ENCODE measurements around the gene TRIM16.
"Not testable (repeated sequence)": the region's sequence is repeated elsewhere in the genome, so short reads cannot be mapped to it uniquely, and the experiment has no call there.

The TRIM16 gene

GRCh38 chr17:15657868-15658267 is 26.2 kb downstream of the TRIM16 start:
- no peak for DNase-seq

GRCh38 chr17:15654886-15655561 is 29.1 kb downstream of the TRIM16 start:
- DNase-seq, result no peak

- DNase-seq, result not testable (repeated sequence)
Observed at GRCh38 chr17:15654401-15654800, 29.7 kb downstream of the TRIM16 start.

- DNase-seq, result no peak
Observed at GRCh38 chr17:15652960-15653359, 31.2 kb downstream of the TRIM16 start.

GRCh38 chr17:15651583-15652110 is 32.5 kb downstream of the TRIM16 start:
- peak; percentile 19 for DNase-seq

GRCh38 chr17:15650741-15651582 is 33.1 kb downstream of the TRIM16 start:
- DNase-seq, result no peak

- DNase-seq, result no peak
Observed at GRCh38 chr17:15649861-15650421, 34.2 kb downstream of the TRIM16 start.

GRCh38 chr17:15648386-15648785 is 35.7 kb downstream of the TRIM16 start:
- no peak for DNase-seq

- DNase-seq, result not testable (repeated sequence)
Observed at GRCh38 chr17:15645942-15646312, 38.2 kb downstream of the TRIM16 start.

- DNase-seq, result not testable (repeated sequence)
Observed at GRCh38 chr17:15645099-15645941, 38.8 kb downstream of the TRIM16 start.

- DNase-seq, result not testable (repeated sequence)
Observed at GRCh38 chr17:15642505-15643251, 41.4 kb downstream of the TRIM16 start.

GRCh38 chr17:15642014-15642413 is 42.1 kb downstream of the TRIM16 start:
- DNase-seq, result not testable (repeated sequence)

GRCh38 chr17:15630930-15631453 is 53.1 kb downstream of the TRIM16 start:
- not testable (repeated sequence) for DNase-seq

GRCh38 chr17:15629991-15630390 is 54.1 kb downstream of the TRIM16 start:
- not testable (repeated sequence) for DNase-seq

- not testable (repeated sequence) for DNase-seq
Observed at GRCh38 chr17:15623661-15624209, 60.4 kb downstream of the TRIM16 start.

- not testable (repeated sequence) for DNase-seq
Observed at GRCh38 chr17:15623255-15623654, 60.9 kb downstream of the TRIM16 start.

GRCh38 chr17:15622124-15622523 is 62.0 kb downstream of the TRIM16 start:
- not testable (repeated sequence) for DNase-seq

- not testable (repeated sequence) for DNase-seq
Observed at GRCh38 chr17:15619331-15620058, 64.6 kb downstream of the TRIM16 start, which contains the start of gene FBXW10B. FBXW10B (minus strand) TSS chr17:15619704; CDS start chr17:15619512, 192 bp downstream.

GRCh38 chr17:15616828-15617227 is 67.3 kb downstream of the TRIM16 start:
- DNase-seq, result not testable (repeated sequence)

GRCh38 chr17:15615850-15616249 is 68.3 kb downstream of the TRIM16 start:
- not testable (repeated sequence) for DNase-seq

All from activated CD8-positive, alpha-beta memory T cell treated with anti-CD3 and anti-CD28 coated beads, Interleukin-2, amount 50 U/mL, for 4 hours (primary cell).